Effector memory CD4-positive, alpha-beta T cell (primary cell): Measurements from ENCODE around the gene AWAT1.
"Not testable (repeated sequence)": the region's sequence is repeated elsewhere in the genome, so short reads cannot be mapped to it uniquely, and the experiment has no call there.

Source experiments
- DNase-seq, 3 donors: peaks; one replicate each; pipeline ENCODE4 v3.0.0-alpha.2; 2020
- H3K27ac ChIP-seq: 2 replicates; pipeline ENCODE4 v1.7.0; 2013; ENCODE audit warnings: mild to moderate bottlenecking, low read length, moderate library complexity; ENCODE audit not compliant: insufficient read depth, poor library complexity, severe bottlenecking
- H3K27me3 ChIP-seq: replicated peaks from 2 replicates; pipeline ENCODE4 v1.7.0; 2013; ENCODE audit warnings: mild to moderate bottlenecking, low read length; ENCODE audit not compliant: insufficient read depth, control insufficient read depth, poor library complexity, severe bottlenecking
- H3K36me3 ChIP-seq: 2 replicates; pipeline ENCODE4 v1.7.0; 2013; ENCODE audit warnings: mild to moderate bottlenecking, low read length, moderate library complexity; ENCODE audit not compliant: control insufficient read depth, insufficient read depth
- H3K4me1 ChIP-seq: 2 replicates; pipeline ENCODE4 v1.7.0; 2013; ENCODE audit warnings: low read length, mild to moderate bottlenecking; ENCODE audit not compliant: control insufficient read depth, insufficient read depth, poor library complexity, severe bottlenecking
- H3K4me3 ChIP-seq: 2 replicates; pipeline ENCODE4 v1.7.0; 2013; ENCODE audit warnings: low read length, low read depth, mild to moderate bottlenecking; ENCODE audit not compliant: insufficient read depth, poor library complexity, severe bottlenecking
- H3K9me3 ChIP-seq: 2 replicates; pipeline ENCODE4 v1.7.0; 2013; ENCODE audit warnings: mild to moderate bottlenecking, low read length, moderate library complexity; ENCODE audit not compliant: control insufficient read depth
- total RNA-seq, 3 donors: gene quantifications; one replicate each; lab custom pipeline; 2026; lab: John Stamatoyannopoulos, UW

Gene AWAT1
- total RNA-seq = 0 reads per million in 3 donors

DNA sequence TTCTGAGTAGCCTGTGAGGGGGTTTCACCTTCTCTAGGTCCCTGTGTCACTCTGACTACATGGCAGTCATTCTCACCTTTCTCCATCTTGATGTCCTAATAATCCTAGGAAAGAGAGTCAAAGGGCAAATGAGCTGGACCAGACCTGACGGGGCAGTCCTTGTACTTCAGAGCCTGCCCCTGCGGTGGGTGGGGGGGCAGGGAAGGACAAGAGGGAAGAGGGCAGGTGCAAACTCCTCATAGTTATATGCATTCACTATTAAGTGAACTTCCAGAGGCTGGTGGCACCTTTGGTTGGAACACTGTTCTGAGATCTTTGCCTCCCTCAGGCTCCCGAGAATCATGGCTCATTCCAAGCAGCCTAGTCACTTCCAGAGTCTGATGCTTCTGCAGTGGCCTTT lies at the start of gene AWAT1:
AWAT1 (plus strand) TSS at position 301 of the 400 bp plus-strand sequence; CDS start at position 342, 41 bp downstream.
- Histone ChIP-seq H3K9me3 (no peaks in the 10 kb centered on the region), H3K4me3 (no peak within 1 kb of the TSS), H3K4me1 (no peaks in the 10 kb centered on the region), H3K36me3 (no peaks in the 10 kb centered on the region), H3K27ac (no peak within 1 kb of the TSS), H3K27me3 (no peaks in the 10 kb centered on the region)
- DNase-seq = no peak

GRCh38 chrX:70190225-70190624 lies 44.2 kb upstream of the AWAT1 start:
- Histone ChIP-seq H3K4me3 (no peak overlapping the region), H3K27ac (no peak overlapping the region), H3K36me3 (no peaks in the 10 kb centered on the region), H3K9me3 (no peaks in the 10 kb centered on the region), H3K27me3 (no peaks in the 10 kb centered on the region), H3K4me1 (no peaks in the 10 kb centered on the region)
- no peak for DNase-seq

DNA sequence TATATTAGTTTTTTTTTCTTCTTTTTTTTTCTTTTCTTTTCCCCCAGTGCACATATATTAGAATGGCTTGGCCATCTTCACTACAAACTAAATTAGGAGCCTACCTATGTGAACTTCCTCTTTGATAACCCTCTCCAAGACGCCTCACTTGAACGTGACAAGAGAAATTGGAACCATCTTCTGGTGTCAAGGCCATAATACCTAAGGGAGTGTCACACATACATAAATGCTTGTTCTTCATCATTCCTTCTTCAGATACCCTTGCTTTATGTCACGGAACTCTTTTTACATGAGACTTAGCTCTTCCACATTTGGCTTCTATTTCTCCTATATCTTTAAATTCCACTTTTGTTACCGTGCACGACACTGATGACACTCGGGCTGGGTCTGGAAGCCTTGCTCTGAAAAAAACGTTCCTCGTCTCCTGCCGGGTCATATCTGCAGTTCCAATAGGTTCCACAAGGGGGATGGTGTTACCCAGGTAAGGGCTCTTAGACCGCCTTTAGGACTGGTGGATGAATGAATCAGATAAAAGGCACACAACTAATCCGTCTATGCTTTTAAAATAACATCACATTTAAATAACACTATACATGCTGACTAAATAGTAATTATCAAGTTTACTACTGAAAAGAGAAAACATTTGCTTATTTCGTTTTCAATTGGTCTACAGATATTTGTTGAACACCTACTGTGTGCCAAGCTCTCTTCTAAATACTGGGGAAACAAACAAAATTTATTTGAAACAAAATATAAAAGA lies 37.3 kb upstream of the AWAT1 start:
- H3K9me3 ChIP-seq = no peaks in the 10 kb centered on the region
- H3K4me3 ChIP-seq = no peak overlapping the region
- H3K27me3 ChIP-seq = no peaks in the 10 kb centered on the region
- DNase-seq = peak; percentile 6 to 29 (median 13)
- H3K36me3 ChIP-seq = no peaks in the 10 kb centered on the region
- peaks cover 4% of the 10 kb centered on the region for H3K4me1 ChIP-seq
- H3K27ac ChIP-seq = no peak overlapping the region

DNA sequence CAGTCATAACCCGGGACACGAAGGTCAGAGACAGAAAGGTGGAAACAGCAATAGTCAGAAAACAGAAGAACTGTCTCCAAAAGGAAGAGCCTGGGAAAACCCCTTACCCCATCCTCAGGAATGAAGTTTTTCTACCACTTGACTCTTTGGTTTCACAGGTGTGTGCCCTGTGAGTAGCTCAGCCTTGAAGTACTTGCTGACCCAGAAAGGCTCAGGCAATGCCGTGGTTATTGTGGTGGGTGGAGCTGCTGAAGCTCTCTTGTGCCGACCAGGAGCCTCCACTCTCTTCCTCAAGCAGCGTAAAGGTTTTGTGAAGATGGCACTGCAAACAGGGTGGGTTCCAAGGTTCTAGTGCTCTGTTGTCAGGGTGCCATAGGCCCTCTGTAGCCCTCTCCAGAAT lies 32.7 kb upstream of the AWAT1 start:
- Histone ChIP-seq H3K27ac (no peak overlapping the region), H3K4me3 (no peak overlapping the region), H3K36me3 (no peaks in the 10 kb centered on the region), H3K4me1 (peaks cover 4% of the 10 kb centered on the region), H3K9me3 (no peaks in the 10 kb centered on the region), H3K27me3 (no peaks in the 10 kb centered on the region)
- DNase-seq = no peak

DNA sequence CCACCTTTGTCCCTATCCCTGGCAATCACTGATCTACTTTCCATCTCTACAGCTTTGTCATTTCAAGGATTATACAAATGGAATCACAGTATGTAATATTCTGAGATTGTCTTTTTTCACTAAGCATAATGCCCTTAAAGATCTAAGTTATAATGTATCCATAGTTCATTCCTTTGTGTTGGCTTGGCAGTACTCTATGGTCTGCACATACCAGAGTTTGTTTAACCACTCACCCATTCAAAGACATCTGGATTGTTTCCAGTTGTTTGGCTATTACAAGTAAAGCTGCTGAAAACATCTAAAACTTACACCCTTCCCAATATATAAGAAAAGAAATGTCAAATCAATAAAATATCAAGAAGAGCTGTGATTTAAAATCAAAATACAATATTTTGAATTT lies 26.0 kb upstream of the AWAT1 start:
- no peak for DNase-seq
- Histone ChIP-seq H3K36me3 (no peaks in the 10 kb centered on the region), H3K9me3 (no peaks in the 10 kb centered on the region), H3K4me1 (no peaks in the 10 kb centered on the region), H3K27ac (no peak overlapping the region), H3K27me3 (no peaks in the 10 kb centered on the region), H3K4me3 (no peak overlapping the region)

DNA sequence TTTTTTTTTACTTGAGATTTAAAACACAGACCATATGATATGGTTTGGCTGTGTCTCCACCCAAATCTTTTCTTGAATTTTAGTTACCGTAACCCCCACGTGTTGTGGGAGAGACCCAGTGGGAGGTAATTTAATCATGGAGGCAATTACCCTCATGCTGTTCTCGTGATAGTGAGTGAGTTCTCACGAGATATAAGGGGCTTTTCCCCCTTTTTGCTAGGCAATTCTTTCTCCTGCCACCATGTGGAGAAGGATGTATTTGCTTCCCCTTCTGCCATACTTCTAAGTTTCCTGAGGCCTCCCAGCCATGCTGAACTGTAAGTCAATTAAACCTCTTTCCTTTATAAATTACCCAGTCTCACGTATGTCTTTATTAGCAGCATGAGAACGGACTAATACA lies 24.9 kb upstream of the AWAT1 start:
- H3K36me3 ChIP-seq, H3K4me1 ChIP-seq, H3K9me3 ChIP-seq, DNase-seq, H3K27ac ChIP-seq, H3K4me3 ChIP-seq, H3K27me3 ChIP-seq: not testable (repeated sequence)

DNA sequence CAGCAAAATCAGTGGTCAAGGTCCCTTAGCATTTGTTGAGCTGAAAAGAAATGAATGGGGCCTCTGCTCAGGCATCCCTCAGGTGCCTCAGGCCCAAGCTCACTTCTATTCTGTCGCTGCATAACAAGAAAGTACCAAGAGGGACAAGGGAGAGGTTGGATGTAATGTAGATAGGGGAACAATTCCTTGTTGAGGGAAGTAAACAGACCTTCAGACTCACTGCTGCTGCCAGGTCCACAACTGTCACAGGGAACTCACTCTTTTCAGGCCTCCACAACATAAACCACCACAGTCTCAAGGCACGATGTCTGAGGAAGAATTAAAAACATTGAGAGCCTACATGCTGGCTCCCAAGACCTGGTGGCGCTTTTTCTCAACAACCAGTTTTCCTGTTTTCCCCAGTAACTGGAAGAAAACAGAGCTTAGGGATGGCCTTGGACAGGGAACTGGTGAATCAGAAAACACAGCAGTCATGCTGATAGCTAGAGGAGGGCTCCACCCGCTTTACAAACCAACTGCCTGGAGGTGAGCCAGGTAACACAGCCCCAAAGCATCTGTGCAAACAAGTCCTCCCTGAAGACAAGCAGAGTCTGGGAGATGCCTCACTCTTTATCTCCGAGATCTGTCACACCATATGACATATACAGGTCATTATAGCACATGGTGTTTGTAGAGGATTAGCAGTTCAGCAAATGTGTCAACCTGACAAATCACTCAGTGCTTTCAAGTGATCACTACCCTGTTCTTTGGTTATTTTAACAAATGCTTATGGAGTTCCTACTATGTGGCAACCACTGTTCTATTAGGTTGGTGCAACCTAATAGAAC lies 14.3 kb upstream of the AWAT1 start:
- H3K27me3 ChIP-seq = no peaks in the 10 kb centered on the region
- H3K9me3 ChIP-seq = no peaks in the 10 kb centered on the region
- no peaks in the 10 kb centered on the region for H3K4me1 ChIP-seq
- H3K27ac ChIP-seq = no peak overlapping the region
- H3K36me3 ChIP-seq = no peaks in the 10 kb centered on the region
- H3K4me3 ChIP-seq = no peak overlapping the region
- DNase-seq = no peak

GRCh38 chrX:70226048-70226447 lies 8.4 kb upstream of the AWAT1 start:
- DNase-seq = no peak
- H3K27me3 ChIP-seq = no peaks in the 10 kb centered on the region
- H3K4me1 ChIP-seq = no peaks in the 10 kb centered on the region
- H3K36me3 ChIP-seq = no peaks in the 10 kb centered on the region
- no peaks in the 10 kb centered on the region for H3K9me3 ChIP-seq
- no peak overlapping the region for H3K4me3 ChIP-seq
- no peak overlapping the region for H3K27ac ChIP-seq

- Histone ChIP-seq H3K4me1 (no peaks in the 10 kb centered on the region), H3K27me3 (no peaks in the 10 kb centered on the region), H3K27ac (no peak overlapping the region), H3K4me3 (no peak overlapping the region), H3K36me3 (no peaks in the 10 kb centered on the region), H3K9me3 (no peaks in the 10 kb centered on the region)
- DNase-seq = no peak
Observed at GRCh38 chrX:70226687-70227086, 7.8 kb upstream of the AWAT1 start.

- H3K36me3 ChIP-seq = no peaks in the 10 kb centered on the region
- no peaks in the 10 kb centered on the region for H3K27me3 ChIP-seq
- H3K27ac ChIP-seq = no peak overlapping the region
- no peak overlapping the region for H3K4me3 ChIP-seq
- no peaks in the 10 kb centered on the region for H3K9me3 ChIP-seq
- H3K4me1 ChIP-seq = no peaks in the 10 kb centered on the region
- no peak for DNase-seq
Observed at GRCh38 chrX:70231666-70232065, 2.8 kb upstream of the AWAT1 start.
